Upper lobe of left lung (tissue), 6 donors: ENCODE data around the gene ARHGEF7. TPM values are rescaled to one million over a fixed set of nuclear protein-coding genes. Genes with fewer than 3 reads are reported as not detected.
A peak's percentile ranks its signal among the peaks of the same experiment; 100 is the strongest.

Experiments
- ATAC-seq, 2 donors: fragments of 200-7000 bp; cut with Tn5 transposase; one replicate each; pipeline ENCODE4 v1.9.1; 2022; ENCODE audit warnings: mild to moderate bottlenecking in 2 of 2, moderate library complexity in 2 of 2; ENCODE audit not compliant: low FRiP score in 2 of 2
- DNase-seq, 2 donors: peaks; one replicate each; pipeline ENCODE4 v3.0.0-alpha.2; 2019 to 2020
- H3K27ac ChIP-seq, 4 donors: fragments of 200-600 bp; sonication (generic); one replicate each; pipeline ENCODE4 v1.5.1; 2016 to 2019
- H3K27me3 ChIP-seq, 4 donors: fragments of 200-600 bp; sonication (generic); one replicate each; pipeline ENCODE4 v1.5.1; 2017 to 2019
- H3K36me3 ChIP-seq, 4 donors: fragments of 200-600 bp; sonication (generic); one replicate each; pipeline ENCODE4 v1.5.1; 2016 to 2019
- H3K4me1 ChIP-seq, 4 donors: fragments of 200-600 bp; sonication (generic); one replicate each; pipeline ENCODE4 v1.5.1; 2018 to 2019
- H3K4me3 ChIP-seq, 4 donors: fragments of 200-600 bp; sonication (generic); one replicate each; pipeline ENCODE4 v1.5.1; 2017 to 2019; ENCODE audit warnings: mild to moderate bottlenecking in 2 of 4, moderate library complexity in 1 of 4
- H3K9me3 ChIP-seq, 4 donors: fragments of 200-600 bp; sonication (generic); one replicate each; pipeline ENCODE4 v1.5.1; 2018 to 2019
- EP300 ChIP-seq, 4 donors: sonication (generic); formaldehyde crosslinking; IDR thresholded peaks; one replicate each; pipeline ENCODE4 v1.5.1; 2017; ENCODE audit warnings: antibody characterized with exemption in 4 of 4, control low read depth in 2 of 4
- POLR2A ChIP-seq, 4 donors: fragments of 450-650 bp; IDR thresholded peaks; one replicate each; pipeline ENCODE4 v1.5.1; 2016 to 2017; ENCODE audit warnings: antibody characterized with exemption in 4 of 4, mild to moderate bottlenecking in 2 of 4
- POLR2AphosphoS5 ChIP-seq, 2 donors: sonication (generic); formaldehyde crosslinking; IDR thresholded peaks; one replicate each; pipeline ENCODE4 v1.5.1; 2017; ENCODE audit warnings: antibody characterized with exemption in 2 of 2
- WGBS, 2 donors: methylation state at CpG; one replicate each; pipeline ENCODE4 v1.1.5; 2017 to 2018; 5-methylcytosine and 5-hydroxymethylcytosine counted together
- total RNA-seq, 6 donors: library from RNA; depleted of rRNA in 4 of 6; stranded (reverse); fragments of >200 nt in 4 of 6; gene quantifications; one replicate each; pipeline versions ENCODE4 v1.1.0 to v1.2.1, GENCODE V29; 2016 to 2021
- TF ChIP-seq, protein P1 (sequence below), 6 experiments: fragments of 450-650 bp in 4 of 6; fragments of 200-600 bp in 2 of 6; sonication (generic) in 2 of 6; IDR thresholded peaks; one replicate each; pipeline ENCODE4 v1.5.1; 2016 to 2019; ENCODE audit warnings: antibody characterized with exemption in 6 of 6
- donor health status: DM: no; HTN: no; CAD: no; lungs with moderate emphysema.
- donor health status: DM: no; HTN: yes; CAD: no; lungs with severe emphysema.

Gene ARHGEF7
- total RNA-seq, 6 donors from 2014 or later, result 50.3 to 130 (median 67.4) TPM

DNA sequence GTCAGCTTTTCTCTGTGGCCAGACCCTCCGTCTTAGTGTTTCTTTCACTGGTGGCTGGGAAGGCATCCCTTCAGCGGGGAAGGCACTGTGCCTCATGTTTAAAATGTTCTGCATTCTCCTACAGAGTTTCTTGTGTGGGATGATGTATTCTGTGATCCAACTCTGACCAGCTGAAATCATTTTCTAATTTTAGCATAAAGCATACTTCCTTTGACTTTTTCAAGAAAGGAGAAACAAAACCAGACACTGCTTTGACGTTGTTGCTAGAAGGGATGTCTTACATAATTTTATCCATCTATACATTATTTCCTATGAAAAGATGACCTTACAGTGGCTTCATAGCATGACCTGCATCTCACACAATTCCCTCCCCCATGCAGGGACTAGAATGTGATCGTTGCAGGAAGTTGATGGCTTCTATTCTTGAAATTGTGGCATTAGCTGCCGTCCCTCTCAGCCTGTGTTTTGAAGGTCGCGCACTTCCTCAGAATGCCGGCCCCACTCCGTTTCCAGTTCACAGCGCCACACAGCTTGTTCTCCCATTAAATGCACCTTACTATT lies 166.7 kb downstream of the ARHGEF7 start:
- 59 to 70% methylated on average over 10 of the region's 10 CpGs for WGBS, 2 donors
- peak in 1 of 2 donors; percentile 46 for ATAC-seq
- H3K36me3 ChIP-seq, result peaks cover 30 to 90% (median 60%) of the 10 kb centered on the region in 4 donors

DNA sequence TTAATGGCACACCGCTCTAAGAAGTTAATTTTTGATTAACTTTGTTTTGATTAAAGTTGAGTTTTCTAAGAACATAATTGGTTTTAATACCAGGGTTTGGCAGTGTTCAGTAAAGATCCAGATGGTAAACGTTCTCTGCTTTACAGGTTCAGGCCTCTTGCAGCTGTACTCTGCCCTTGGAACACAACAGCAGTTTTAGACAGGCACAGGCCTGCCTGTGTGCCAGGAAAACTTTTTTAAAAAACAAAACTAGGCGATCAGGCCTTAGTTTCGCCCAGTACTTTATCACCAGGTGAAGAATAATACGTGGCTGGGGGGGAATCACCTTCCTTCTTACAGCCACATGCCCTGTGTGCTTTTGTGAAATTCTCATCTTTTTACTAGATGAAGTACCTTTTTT lies 167.3 kb downstream of the ARHGEF7 start:
- ATAC-seq (no peak), DNase-seq (no peak)
- Histone ChIP-seq H3K36me3 (peaks cover 31 to 90% (median 65%) of the 10 kb centered on the region in 4 donors), H3K4me3 (no peak overlapping the region), H3K27ac (peak overlapping the region in 2 of 4 donors; percentile 30 to 49), H3K9me3 (no peaks in the 10 kb centered on the region), H3K4me1 (peaks cover 0 to 9% (median 8%) of the 10 kb centered on the region in 4 donors), H3K27me3 (no peaks in the 10 kb centered on the region)
- WGBS, 2 donors, result 86 to 87% methylated on average over 5 of the region's 5 CpGs
- TF ChIP-seq EP300 (IDR thresholded peaks at IDR 0.05), result no peak
- TF ChIP-seq, protein P1, sequence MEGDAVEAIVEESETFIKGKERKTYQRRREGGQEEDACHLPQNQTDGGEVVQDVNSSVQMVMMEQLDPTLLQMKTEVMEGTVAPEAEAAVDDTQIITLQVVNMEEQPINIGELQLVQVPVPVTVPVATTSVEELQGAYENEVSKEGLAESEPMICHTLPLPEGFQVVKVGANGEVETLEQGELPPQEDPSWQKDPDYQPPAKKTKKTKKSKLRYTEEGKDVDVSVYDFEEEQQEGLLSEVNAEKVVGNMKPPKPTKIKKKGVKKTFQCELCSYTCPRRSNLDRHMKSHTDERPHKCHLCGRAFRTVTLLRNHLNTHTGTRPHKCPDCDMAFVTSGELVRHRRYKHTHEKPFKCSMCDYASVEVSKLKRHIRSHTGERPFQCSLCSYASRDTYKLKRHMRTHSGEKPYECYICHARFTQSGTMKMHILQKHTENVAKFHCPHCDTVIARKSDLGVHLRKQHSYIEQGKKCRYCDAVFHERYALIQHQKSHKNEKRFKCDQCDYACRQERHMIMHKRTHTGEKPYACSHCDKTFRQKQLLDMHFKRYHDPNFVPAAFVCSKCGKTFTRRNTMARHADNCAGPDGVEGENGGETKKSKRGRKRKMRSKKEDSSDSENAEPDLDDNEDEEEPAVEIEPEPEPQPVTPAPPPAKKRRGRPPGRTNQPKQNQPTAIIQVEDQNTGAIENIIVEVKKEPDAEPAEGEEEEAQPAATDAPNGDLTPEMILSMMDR (IDR thresholded peaks at IDR 0.05), result no peak
- no peak for TF ChIP-seq POLR2A (IDR thresholded peaks at IDR 0.05)
- TF ChIP-seq POLR2AphosphoS5 (IDR thresholded peaks at IDR 0.05), result no peak

More for the DNA sequence above, 166.7 kb downstream of the ARHGEF7 start:
- Histone ChIP-seq H3K27me3 (no peaks in the 10 kb centered on the region), H3K27ac (peak overlapping the region in 1 of 4 donors; percentile 49), H3K4me1 (peaks cover 0 to 9% (median 8%) of the 10 kb centered on the region in 4 donors), H3K4me3 (no peak overlapping the region), H3K9me3 (no peaks in the 10 kb centered on the region)
- no peak for DNase-seq
- no peak for TF ChIP-seq POLR2A (IDR thresholded peaks at IDR 0.05)

DNA sequence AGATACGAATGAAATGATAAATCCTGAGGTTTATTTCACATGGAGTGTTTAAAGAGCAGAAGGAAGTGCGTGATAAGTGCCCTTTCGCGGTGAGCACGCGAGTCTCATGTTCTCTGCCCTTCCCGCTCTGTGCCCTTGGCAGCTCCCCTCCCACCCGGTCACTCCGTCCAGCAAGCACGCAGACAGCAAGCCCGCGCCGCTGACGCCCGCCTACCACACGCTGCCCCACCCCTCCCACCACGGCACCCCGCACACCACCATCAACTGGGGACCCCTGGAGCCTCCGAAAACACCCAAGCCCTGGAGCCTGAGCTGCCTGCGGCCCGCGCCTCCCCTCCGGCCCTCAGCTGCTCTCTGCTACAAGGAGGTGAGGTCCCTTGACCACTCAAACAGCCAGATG lies 167.9 kb downstream of the ARHGEF7 start:
- no peak overlapping the region for H3K4me3 ChIP-seq
- no peaks in the 10 kb centered on the region for H3K27me3 ChIP-seq
- WGBS, 2 donors, result 88 to 92% methylated on average over 23 of the region's 23 CpGs
- ATAC-seq (no peak), DNase-seq (peak in 1 of 2 donors; percentile 73)
- peaks cover 0 to 9% (median 8%) of the 10 kb centered on the region in 4 donors for H3K4me1 ChIP-seq
- H3K9me3 ChIP-seq, result no peaks in the 10 kb centered on the region
- H3K27ac ChIP-seq, result peak overlapping the region in 1 of 4 donors; percentile 49
- TF ChIP-seq EP300 (IDR thresholded peaks at IDR 0.05) (no peak), POLR2AphosphoS5 (IDR thresholded peaks at IDR 0.05) (no peak), POLR2A (IDR thresholded peaks at IDR 0.05) (no peak)
- TF ChIP-seq, protein P1 (IDR thresholded peaks at IDR 0.05), result no peak
- peaks cover 31 to 90% (median 66%) of the 10 kb centered on the region in 4 donors for H3K36me3 ChIP-seq

DNA sequence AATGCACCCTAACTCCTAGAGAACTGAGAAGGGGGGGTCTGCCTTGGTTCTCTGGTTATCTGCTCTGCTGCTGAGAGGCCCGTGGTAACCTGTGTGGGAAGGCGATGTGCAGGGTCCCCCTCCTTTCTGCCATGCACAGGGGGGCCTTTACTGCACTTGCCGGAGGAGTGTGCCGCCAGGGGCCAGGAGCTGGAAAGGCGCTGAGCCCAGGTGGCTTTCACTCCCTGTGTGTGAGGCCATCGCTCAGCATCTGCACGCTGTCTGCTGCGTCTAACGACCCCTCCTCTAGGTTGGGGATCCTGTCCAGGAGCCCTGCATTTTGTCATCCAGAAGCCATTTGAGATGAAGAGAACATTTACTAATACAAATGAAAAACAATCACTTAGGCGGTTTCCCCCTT lies 168.3 kb downstream of the ARHGEF7 start:
- ATAC-seq (no peak), DNase-seq (no peak)
- peaks cover 35 to 90% (median 67%) of the 10 kb centered on the region in 4 donors for H3K36me3 ChIP-seq
- no peaks in the 10 kb centered on the region for H3K27me3 ChIP-seq
- H3K4me3 ChIP-seq, result no peak overlapping the region
- 96 to 98% methylated on average over 9 to 10 of the region's 10 CpGs for WGBS, 2 donors
- TF ChIP-seq POLR2AphosphoS5 (IDR thresholded peaks at IDR 0.05) (no peak), EP300 (IDR thresholded peaks at IDR 0.05) (no peak), POLR2A (IDR thresholded peaks at IDR 0.05) (no peak)
- TF ChIP-seq, protein P1 (IDR thresholded peaks at IDR 0.05), result no peak
- no peaks in the 10 kb centered on the region for H3K9me3 ChIP-seq
- peak overlapping the region in 1 of 4 donors; percentile 49 for H3K27ac ChIP-seq
- H3K4me1 ChIP-seq, result peaks cover 0 to 9% (median 8%) of the 10 kb centered on the region in 4 donors

DNA sequence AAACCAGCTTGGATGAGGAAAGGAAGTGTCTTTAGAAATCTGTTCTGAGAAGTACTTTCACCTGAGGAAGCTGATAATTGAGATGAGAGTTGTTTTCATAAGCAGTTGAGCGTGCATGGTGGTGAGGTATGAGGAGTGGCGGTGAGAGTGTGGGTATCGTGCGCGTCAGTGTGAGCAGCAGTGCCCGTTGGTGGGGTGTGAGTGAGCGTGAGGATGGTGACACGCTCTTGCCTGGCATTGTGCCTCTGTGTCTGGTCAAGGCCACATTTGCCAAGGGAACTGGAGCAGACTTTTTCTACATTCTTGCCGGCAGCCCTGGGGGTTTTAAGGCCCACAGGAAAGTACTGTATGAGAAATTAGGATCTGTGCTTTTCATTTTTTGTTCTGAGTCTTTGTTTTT lies 168.9 kb downstream of the ARHGEF7 start:
- WGBS, 2 donors, result 91 to 92% methylated on average over 9 of the region's 9 CpGs
- Histone ChIP-seq H3K36me3 (peaks cover 39 to 90% (median 66%) of the 10 kb centered on the region in 4 donors), H3K4me3 (no peak overlapping the region), H3K9me3 (no peaks in the 10 kb centered on the region), H3K27me3 (no peaks in the 10 kb centered on the region), H3K27ac (no peak overlapping the region), H3K4me1 (peaks cover 0 to 9% (median 8%) of the 10 kb centered on the region in 4 donors)
- ATAC-seq (no peak), DNase-seq (no peak)
- TF ChIP-seq, protein P1 (IDR thresholded peaks at IDR 0.05), result no peak
- no peak for TF ChIP-seq POLR2AphosphoS5 (IDR thresholded peaks at IDR 0.05)
